Pancreas (tissue), 10 donors: ENCODE results near the gene SLC2A6. TPM values are rescaled to one million over a fixed set of nuclear protein-coding genes. Genes with fewer than 3 reads are reported as not detected.

ENCODE experiments used
- ATAC-seq, 4 donors: fragments of 200-7000 bp; cut with Tn5 transposase; one replicate each; pipeline versions ENCODE4 v1.8.0 to v1.9.1; 2020; ENCODE audit warnings: mild to moderate bottlenecking in 4 of 4, moderate library complexity in 4 of 4
- DNase-seq, 6 donors: peaks; one replicate each; pipeline ENCODE4 v3.0.0-alpha.2; 2020
- FAIRE-seq: peaks from 2 replicates; lab custom pipeline; 2012; peaks lifted over from hg19 to GRCh38; lab: Jason Lieb, UNC
- H3K27ac ChIP-seq, 4 donors: fragments of 200-600 bp; sonication (generic); 1 replicate in 3 of 4; 2 replicates in 1 of 4; pipeline versions ENCODE4 v1.5.0 to v1.8.0; 2020
- H3K27me3 ChIP-seq, 4 donors: fragments of 200-600 bp; one replicate each; pipeline ENCODE4 v1.8.0; 2021
- H3K36me3 ChIP-seq, 3 donors: fragments of 200-600 bp; sonication (generic) in 1 of 3; one replicate each; pipeline versions ENCODE4 v1.5.0 to v1.8.0; 2020 to 2021
- H3K4me1 ChIP-seq, 3 donors: fragments of 200-600 bp; one replicate each; pipeline ENCODE4 v1.8.0; 2021
- H3K4me3 ChIP-seq, 4 donors: fragments of 200-600 bp; sonication (generic) in 2 of 4; one replicate each; pipeline versions ENCODE4 v1.5.0 to v1.8.0; 2020 to 2021
- H3K9me3 ChIP-seq, 4 donors: fragments of 200-600 bp; one replicate each; pipeline ENCODE4 v1.8.0; 2021
- CTCF ChIP-seq, 4 donors: fragments of 200-600 bp; sonication (generic) in 3 of 4; IDR thresholded peaks; one replicate each; pipeline versions ENCODE4 v1.5.0 to v1.8.0; 2021; ENCODE audit warnings: antibody characterized with exemption in 4 of 4
- WGBS, 2 donors: extraction: QIAGEN DNeasy Blood & Tissue Kit; methylation state at CpG; one replicate each; pipeline ENCODE4 v1.1.7; 2013; 5-methylcytosine and 5-hydroxymethylcytosine counted together
- intact Hi-C, 3 donors: fragments of 100-400 bp; cut with DNase I; formaldehyde crosslinking; loops; one replicate each; pipeline versions ENCODE4 v1.11.1 to v1.14.2; 2022
- polyA plus RNA-seq, 2 donors: library from polyadenylated mRNA; stranded (reverse); fragments of 200-250 nt; gene quantifications; one replicate each; pipeline ENCODE4 v1.2.3, GENCODE V29; 2013
- total RNA-seq, 6 donors: library from RNA; stranded (reverse); fragmentation: NEBNext Ultra II Directional in 4 of 6; extraction: Animal tissue kit (Norgen Biotek cat#: 25700) in 4 of 6; gene quantifications; one replicate each; pipeline versions ENCODE4 v1.2.1 to v1.2.4, GENCODE V29; 2021 to 2023
- donor health status: healthy with polysubstance abuse.
- donor health status: DM: no; HTN: no; CAD: no; lungs with moderate emphysema.
- donor health status: DM: no; HTN: no; CAD: no.
- donor health status: control.
- donor health status: control.
- donor health status: Bipolar disorder and iron deficiency.
- donor health status: DM: yes; HTN: yes; CAD: no.
- donor health status: DM: no; HTN: no; CAD: no.
- donor health status: DM: no; HTN: no; CAD: no.
- donor health status: DM: yes; HTN: yes; CAD: no.

SLC2A6 gene
- 1 to 10 TPM; 1.1 to 6.3 (median 2.7) TPM for total RNA-seq
- 1 to 10 TPM; 5.9 to 6.7 TPM for polyA plus RNA-seq

GRCh38 chr9:133478851-133479711 is at the start of gene SLC2A6:
Gene SLC2A6, minus strand, starts transcription at chr9:133479099. Its CDS starts 40 bp downstream, at chr9:133479059.
- Histone ChIP-seq H3K4me3 (peak within 1 kb of the TSS; percentile 2 to 58 (median 32)), H3K27ac (peak within 1 kb of the TSS in 3 of 4 donors; percentile 10 to 36 (median 13)), H3K9me3 (no peaks in the 10 kb centered on the region), H3K36me3 (no peaks in the 10 kb centered on the region), H3K4me1 (peaks cover 0 to 12% (median 0%) of the 10 kb centered on the region in 3 donors), H3K27me3 (no peaks in the 10 kb centered on the region)
- intact Hi-C loops, result no loop called here
- ATAC-seq (peak; percentile 98 to 99 (median 98)), FAIRE-seq (no peak), DNase-seq (peak; percentile 71 to 94 (median 84))
- WGBS, 2 donors, result 1 to 2% methylated on average over 74 to 84 of the region's 84 CpGs
- no peak for TF ChIP-seq CTCF (IDR thresholded peaks at IDR 0.05)

GRCh38 chr9:133528001-133528875 is 49.3 kb upstream of the SLC2A6 start:
- intact Hi-C loops, result no loop called here

GRCh38 chr9:133527444-133527920 is 48.6 kb upstream of the SLC2A6 start:
- intact Hi-C loops, result no loop called here
- peak overlapping the region in 1 of 4 donors; percentile 17 for H3K27ac ChIP-seq
- TF ChIP-seq CTCF (IDR thresholded peaks at IDR 0.05), result no peak
- peak; percentile 48 to 68 (median 54) for ATAC-seq
- no peaks in the 10 kb centered on the region for H3K9me3 ChIP-seq
- H3K4me3 ChIP-seq, result no peak overlapping the region
- no peaks in the 10 kb centered on the region for H3K36me3 ChIP-seq
- no peak for FAIRE-seq
- WGBS, 2 donors, result 27 to 33% methylated on average over 18 of the region's 18 CpGs
- H3K27me3 ChIP-seq, result no peaks in the 10 kb centered on the region
- DNase-seq, result peak in 1 of 6 donors; percentile 80
- no peaks in the 10 kb centered on the region for H3K4me1 ChIP-seq

More at GRCh38 chr9:133528001-133528875, 49.3 kb upstream of the SLC2A6 start:
- WGBS, 2 donors, result 59 to 66% methylated on average over 20 to 22 of the region's 22 CpGs
- Histone ChIP-seq H3K27ac (peak overlapping the region in 1 of 4 donors; percentile 17), H3K36me3 (no peaks in the 10 kb centered on the region), H3K27me3 (no peaks in the 10 kb centered on the region), H3K4me3 (no peak overlapping the region), H3K4me1 (no peaks in the 10 kb centered on the region), H3K9me3 (no peaks in the 10 kb centered on the region)
- DNase-seq, result no peak
- ATAC-seq, result no peak
- no peak for TF ChIP-seq CTCF (IDR thresholded peaks at IDR 0.05)
- FAIRE-seq, result no peak

GRCh38 chr9:133526721-133527321 is 47.9 kb upstream of the SLC2A6 start:
- ATAC-seq (peak in 1 of 4 donors; percentile 40), FAIRE-seq (no peak), DNase-seq (peak in 1 of 6 donors; percentile 61)
- intact Hi-C loops, result no loop called here
- Histone ChIP-seq H3K36me3 (no peaks in the 10 kb centered on the region), H3K9me3 (no peaks in the 10 kb centered on the region), H3K27ac (no peak overlapping the region), H3K4me3 (no peak overlapping the region), H3K27me3 (no peaks in the 10 kb centered on the region), H3K4me1 (no peaks in the 10 kb centered on the region)
- TF ChIP-seq CTCF (IDR thresholded peaks at IDR 0.05), result no peak
- WGBS, 2 donors, result 65% methylated on average over 21 of the region's 21 CpGs
